ENCODE data around the gene SNRNP27. TPM values are rescaled to one million over a fixed set of nuclear protein-coding genes. Genes with fewer than 3 reads are reported as not detected.

SNRNP27 gene
- total and polyA plus RNA-seq, 5 donors, result 50.8 to 69.6 (median 61.4) TPM

Other genes starting within 250 kb of the SNRNP27 start
- 10 to 100 TPM; 27.1 to 43.7 (median 33.9) TPM for gene ANXA4, start 151.8 kb upstream of the SNRNP27 start, total RNA-seq
- gene ANXA4, start 151.8 kb upstream of the SNRNP27 start, polyA plus RNA-seq, result 15.4 TPM
- 1 to 10 TPM; 4.6 to 6.8 (median 6.4) TPM for gene GMCL1, start 64.3 kb upstream of the SNRNP27 start, total RNA-seq
- gene GMCL1, start 64.3 kb upstream of the SNRNP27 start, polyA plus RNA-seq, result 2.5 TPM
- 1 to 10 TPM; 6.1 to 7.9 (median 6.6) TPM for gene MXD1, start 21.2 kb downstream of the SNRNP27 start, total RNA-seq
- 2.7 TPM for gene MXD1, start 21.2 kb downstream of the SNRNP27 start, polyA plus RNA-seq
- 1 to 10 TPM in 3 of 4 donors, under 1 TPM in 1; 0.79 to 1.2 (median 1.1) TPM for gene ASPRV1, start 67.7 kb downstream of the SNRNP27 start, total RNA-seq
- 0.84 TPM for gene ASPRV1, start 67.7 kb downstream of the SNRNP27 start, polyA plus RNA-seq
- gene PCBP1, start 193.5 kb downstream of the SNRNP27 start, total RNA-seq, result 100 to 1,000 TPM; 233 to 259 (median 239) TPM
- 280 TPM for gene PCBP1, start 193.5 kb downstream of the SNRNP27 start, polyA plus RNA-seq

Data from right cardiac atrium (tissue), 5 donors.